CD8-positive, alpha-beta memory T cell (primary cell): ENCODE data around the gene SLIT3. TPM values are rescaled to one million over a fixed set of nuclear protein-coding genes. Genes with fewer than 3 reads are reported as not detected.
"Not testable (repeated sequence)": the region's sequence is repeated elsewhere in the genome, so short reads cannot be mapped to it uniquely, and the experiment has no call there.

ENCODE experiments used
- CTCF ChIA-PET: fragments of 350-600 bp; sonication (Branson Sonifier 250); formaldehyde crosslinking; loops from one replicate; lab custom pipeline; 2021; ENCODE audit warnings: antibody characterized with exemption; lab: Charles Lee
- POLR2A ChIA-PET: fragments of 350-600 bp; sonication (Branson Sonifier 250); formaldehyde crosslinking; loops from one replicate; lab custom pipeline; 2021; ENCODE audit warnings: antibody characterized with exemption; lab: Charles Lee
- DNase-seq, 5 donors: peaks; one replicate each; pipeline versions ENCODE4 v3.0.0 to v3.0.0-alpha.2; 2020 to 2022; ENCODE audit warnings: mixed read lengths in 1 of 5
- H3K27ac ChIP-seq: one replicate; pipeline ENCODE4 v1.7.0; 2013; ENCODE audit warnings: low read depth, mild to moderate bottlenecking, low read length, moderate library complexity
- H3K27me3 ChIP-seq: 2 replicates; pipeline ENCODE4 v1.7.0; 2013; ENCODE audit warnings: low read length, mild to moderate bottlenecking; ENCODE audit not compliant: insufficient read depth, poor library complexity, severe bottlenecking
- H3K36me3 ChIP-seq: 2 replicates; pipeline ENCODE4 v1.7.0; 2013; ENCODE audit warnings: mild to moderate bottlenecking, low read length, moderate library complexity; ENCODE audit not compliant: insufficient read depth
- H3K4me1 ChIP-seq: 2 replicates; pipeline ENCODE4 v1.7.0; 2013; ENCODE audit warnings: mild to moderate bottlenecking, low read length, moderate library complexity; ENCODE audit not compliant: insufficient read depth
- H3K4me3 ChIP-seq: 2 replicates; pipeline ENCODE4 v1.7.0; 2013; ENCODE audit warnings: mild to moderate bottlenecking, low read length
- H3K9me3 ChIP-seq: 2 replicates; pipeline ENCODE4 v1.7.0; 2013; ENCODE audit warnings: mild to moderate bottlenecking, low read length
- H3K27ac Mint-ChIP-seq, 8 donors: one replicate each; pipeline ENCODE4 v1.8.0; 2020 to 2021; ENCODE audit warnings: mixed read lengths in 8 of 8, mild to moderate bottlenecking in 6 of 8, inconsistent platforms in 3 of 8, moderate library complexity in 3 of 8
- H3K27me3 Mint-ChIP-seq, 2 donors: one replicate each; pipeline ENCODE4 v1.8.0; 2020 to 2021; ENCODE audit warnings: mixed read lengths in 2 of 2, mild to moderate bottlenecking in 1 of 2, moderate library complexity in 1 of 2
- H3K36me3 Mint-ChIP-seq, 3 donors: one replicate each; pipeline ENCODE4 v1.8.0; 2020 to 2021; ENCODE audit warnings: mixed read lengths in 3 of 3, inconsistent platforms in 1 of 3, mild to moderate bottlenecking in 1 of 3
- H3K4me1 Mint-ChIP-seq, 3 donors: one replicate each; pipeline ENCODE4 v1.8.0; 2020 to 2021; ENCODE audit warnings: mixed read lengths in 3 of 3, inconsistent platforms in 1 of 3, mild to moderate bottlenecking in 1 of 3
- H3K4me3 Mint-ChIP-seq, 7 donors: one replicate each; pipeline ENCODE4 v1.8.0; 2020 to 2021; ENCODE audit warnings: mixed read lengths in 7 of 7, mild to moderate bottlenecking in 6 of 7, moderate library complexity in 4 of 7, inconsistent platforms in 2 of 7
- H3K9me3 Mint-ChIP-seq, 5 donors: one replicate each; pipeline ENCODE4 v1.8.0; 2020 to 2022; ENCODE audit warnings: mixed read lengths in 5 of 5, mild to moderate bottlenecking in 3 of 5, moderate library complexity in 2 of 5, inconsistent platforms in 1 of 5
- polyA plus RNA-seq: library from polyadenylated mRNA; unstranded; fragments of 300-500 nt; fragmentation: Illumina TruSeq; gene quantifications from one replicate; pipeline ENCODE4 v1.2.3, GENCODE V29; 2021
- total RNA-seq, 2 experiments: library from RNA; stranded (reverse); gene quantifications; one replicate each; pipeline ENCODE4 v1.2.3, GENCODE V29; 2021

Gene SLIT3
- total and polyA plus RNA-seq, 3 experiments from 2014 or later, result 0.49 to 0.72 TPM; not detected in 1

DNA sequence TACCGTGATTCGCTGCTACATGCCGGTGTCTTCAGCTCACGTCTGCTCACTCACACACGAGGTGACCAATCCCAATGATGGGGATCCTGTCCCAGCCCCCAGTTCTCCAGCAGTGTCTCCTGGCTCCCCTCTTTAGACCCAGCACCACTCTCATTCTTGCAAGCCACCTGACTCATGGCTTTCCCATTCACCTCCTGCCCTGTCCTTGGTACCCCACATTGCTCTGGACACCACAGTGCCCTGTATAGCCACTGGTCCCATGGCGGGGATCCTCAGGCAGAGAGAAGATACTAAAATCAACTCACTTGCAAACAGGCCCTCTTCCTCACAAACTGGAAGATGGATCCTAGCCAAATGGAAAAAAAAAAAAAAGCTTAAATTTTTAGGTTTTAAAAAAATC lies 81.0 kb downstream of the SLIT3 start:
- Mint-ChIP-seq H3K9me3 (peaks cover 0 to 3% (median 0%) of the 10 kb centered on the region in 5 donors), H3K27ac (peak overlapping the region in 1 of 8 donors; percentile 77), H3K4me3 (no peak overlapping the region), H3K27me3 (peaks cover 4 to 6% of the 10 kb centered on the region in 2 donors), H3K4me1 (no peaks in the 10 kb centered on the region), H3K36me3 (no peaks in the 10 kb centered on the region)
- H3K9me3 ChIP-seq, result no peaks in the 10 kb centered on the region
- no peak for DNase-seq
- CTCF ChIA-PET, result no interaction called here
- POLR2A ChIA-PET, result no interaction called here
- H3K4me1 ChIP-seq, result no peaks in the 10 kb centered on the region
- H3K27me3 ChIP-seq, result no peaks in the 10 kb centered on the region
- no peak overlapping the region for H3K27ac ChIP-seq
- no peak overlapping the region for H3K4me3 ChIP-seq
- no peaks in the 10 kb centered on the region for H3K36me3 ChIP-seq

DNA sequence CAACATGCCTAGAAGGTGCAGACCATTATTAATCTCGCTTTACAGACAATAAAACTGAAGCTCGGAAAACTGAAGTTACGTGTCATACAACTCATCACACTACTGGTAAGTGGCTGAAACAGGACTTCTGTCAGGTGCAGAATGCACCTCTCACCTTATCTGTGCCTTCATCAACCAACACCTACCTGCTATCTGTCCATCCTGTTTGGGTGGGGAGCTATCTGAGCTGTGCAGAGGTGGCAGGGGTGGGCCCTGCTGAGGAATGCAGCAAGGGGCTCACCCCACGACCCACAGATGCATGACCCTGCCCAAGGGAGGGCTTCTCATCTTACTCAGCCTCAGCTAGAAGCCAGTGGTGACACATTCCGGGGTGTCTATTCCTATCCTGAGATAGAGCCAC lies 81.6 kb downstream of the SLIT3 start:
- Mint-ChIP-seq H3K27me3 (peaks cover 5 to 6% of the 10 kb centered on the region in 2 donors), H3K9me3 (peaks cover 0 to 3% (median 0%) of the 10 kb centered on the region in 5 donors), H3K27ac (no peak overlapping the region), H3K4me3 (no peak overlapping the region), H3K4me1 (no peaks in the 10 kb centered on the region), H3K36me3 (no peaks in the 10 kb centered on the region)
- Histone ChIP-seq H3K36me3 (no peaks in the 10 kb centered on the region), H3K4me3 (no peak overlapping the region), H3K4me1 (no peaks in the 10 kb centered on the region), H3K9me3 (no peaks in the 10 kb centered on the region), H3K27me3 (no peaks in the 10 kb centered on the region), H3K27ac (no peak overlapping the region)
- CTCF ChIA-PET, result no interaction called here
- DNase-seq, result no peak
- POLR2A ChIA-PET, result no interaction called here

- H3K27me3 ChIP-seq, result no peaks in the 10 kb centered on the region
- H3K4me3 ChIP-seq, result no peak overlapping the region
- Mint-ChIP-seq H3K27ac (no peak overlapping the region), H3K4me1 (no peaks in the 10 kb centered on the region), H3K9me3 (peaks cover 0 to 3% (median 0%) of the 10 kb centered on the region in 5 donors), H3K4me3 (no peak overlapping the region), H3K27me3 (peaks cover 6 to 8% of the 10 kb centered on the region in 2 donors), H3K36me3 (no peaks in the 10 kb centered on the region)
- no peaks in the 10 kb centered on the region for H3K4me1 ChIP-seq
- no peak for DNase-seq
- ChIA-PET CTCF (no interaction called here), POLR2A (no interaction called here)
- no peaks in the 10 kb centered on the region for H3K9me3 ChIP-seq
- no peaks in the 10 kb centered on the region for H3K36me3 ChIP-seq
- H3K27ac ChIP-seq, result no peak overlapping the region
Measured at GRCh38 chr5:169218861-169219260, 82.1 kb downstream of the SLIT3 start.

DNA sequence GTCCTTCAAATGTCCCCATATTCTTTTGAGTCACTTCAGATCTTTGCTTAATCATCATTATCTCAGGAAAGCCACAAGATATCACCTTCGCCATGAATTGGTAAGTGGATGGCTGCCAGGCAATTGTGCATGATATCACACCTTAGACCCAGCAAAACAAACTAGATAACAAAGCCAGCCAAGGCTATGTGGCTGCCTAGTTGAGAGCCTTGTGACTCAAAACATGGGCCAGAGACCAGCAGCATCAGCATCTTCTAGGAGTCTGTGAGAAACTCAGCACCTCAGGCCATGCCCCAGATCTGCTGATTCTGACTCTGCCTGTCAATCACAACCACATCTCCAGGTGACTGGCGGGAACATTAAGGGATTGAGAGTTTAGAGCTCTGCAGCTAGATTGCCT lies 82.8 kb downstream of the SLIT3 start:
- Mint-ChIP-seq H3K4me1 (no peaks in the 10 kb centered on the region), H3K36me3 (no peaks in the 10 kb centered on the region), H3K27me3 (peaks cover 6% of the 10 kb centered on the region in 2 donors), H3K9me3 (peaks cover 0 to 3% (median 0%) of the 10 kb centered on the region in 5 donors), H3K27ac (no peak overlapping the region), H3K4me3 (no peak overlapping the region)
- Histone ChIP-seq H3K27ac (no peak overlapping the region), H3K4me3 (no peak overlapping the region), H3K27me3 (no peaks in the 10 kb centered on the region), H3K4me1 (no peaks in the 10 kb centered on the region), H3K9me3 (no peaks in the 10 kb centered on the region), H3K36me3 (no peaks in the 10 kb centered on the region)
- ChIA-PET POLR2A (no interaction called here), CTCF (no interaction called here)
- no peak for DNase-seq

DNA sequence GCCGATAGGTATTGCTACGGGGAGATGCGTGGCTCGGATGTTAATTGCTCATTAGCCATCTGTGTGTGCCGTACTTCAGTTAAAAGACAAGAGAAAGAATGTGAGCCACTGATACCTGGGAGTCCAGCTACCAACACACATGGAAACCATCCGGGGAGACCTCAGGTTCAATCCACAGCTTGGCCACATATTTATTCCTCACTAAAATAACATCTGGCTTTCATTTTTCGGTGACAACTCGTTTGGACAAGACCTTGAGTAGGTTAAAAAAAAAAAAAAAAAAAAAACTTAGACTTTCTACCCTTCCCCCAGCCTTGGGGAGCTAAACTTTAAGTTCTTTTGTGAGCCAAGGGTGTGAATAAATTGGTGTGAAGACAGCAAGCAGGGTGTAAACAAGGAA lies 84.1 kb downstream of the SLIT3 start:
- no peaks in the 10 kb centered on the region for H3K36me3 ChIP-seq
- H3K27me3 Mint-ChIP-seq, result peaks cover 6% of the 10 kb centered on the region in 2 donors
- DNase-seq, result no peak
- H3K27ac ChIP-seq, result no peak overlapping the region
- no peak overlapping the region for H3K4me3 ChIP-seq
- no peaks in the 10 kb centered on the region for H3K36me3 Mint-ChIP-seq
- no peaks in the 10 kb centered on the region for H3K4me1 Mint-ChIP-seq
- H3K27ac Mint-ChIP-seq, result no peak overlapping the region
- H3K4me1 ChIP-seq, result no peaks in the 10 kb centered on the region
- H3K9me3 ChIP-seq, result no peaks in the 10 kb centered on the region
- ChIA-PET CTCF (no interaction called here), POLR2A (no interaction called here)
- H3K27me3 ChIP-seq, result no peaks in the 10 kb centered on the region
- peaks cover 0 to 3% (median 0%) of the 10 kb centered on the region in 5 donors for H3K9me3 Mint-ChIP-seq
- no peak overlapping the region for H3K4me3 Mint-ChIP-seq

GRCh38 chr5:169213479-169213878 lies 87.5 kb downstream of the SLIT3 start:
- ChIA-PET CTCF (no interaction called here), POLR2A (no interaction called here)
- H3K36me3 Mint-ChIP-seq, result peaks cover 0 to 1% (median 0%) of the 10 kb centered on the region in 3 donors
- no peaks in the 10 kb centered on the region for H3K27me3 ChIP-seq
- H3K9me3 Mint-ChIP-seq, result peaks cover 0 to 6% (median 3%) of the 10 kb centered on the region in 5 donors
- H3K4me3 ChIP-seq, result no peak overlapping the region
- H3K4me3 Mint-ChIP-seq, result no peak overlapping the region
- no peak for DNase-seq
- H3K9me3 ChIP-seq, result no peaks in the 10 kb centered on the region
- H3K4me1 ChIP-seq, result no peaks in the 10 kb centered on the region
- H3K27me3 Mint-ChIP-seq, result peaks cover 3 to 5% of the 10 kb centered on the region in 2 donors
- H3K27ac ChIP-seq, result no peak overlapping the region
- H3K4me1 Mint-ChIP-seq, result no peaks in the 10 kb centered on the region
- H3K27ac Mint-ChIP-seq, result no peak overlapping the region
- H3K36me3 ChIP-seq, result no peaks in the 10 kb centered on the region

- H3K4me1 ChIP-seq, DNase-seq, H3K27me3 ChIP-seq, H3K36me3 Mint-ChIP-seq, H3K36me3 ChIP-seq, H3K27me3 Mint-ChIP-seq, CTCF ChIA-PET, POLR2A ChIA-PET, H3K27ac Mint-ChIP-seq, H3K4me3 Mint-ChIP-seq, H3K4me1 Mint-ChIP-seq, H3K9me3 ChIP-seq, H3K27ac ChIP-seq, H3K4me3 ChIP-seq, H3K9me3 Mint-ChIP-seq: not testable (repeated sequence)
Measured at GRCh38 chr5:169211761-169212160, 89.2 kb downstream of the SLIT3 start.

DNA sequence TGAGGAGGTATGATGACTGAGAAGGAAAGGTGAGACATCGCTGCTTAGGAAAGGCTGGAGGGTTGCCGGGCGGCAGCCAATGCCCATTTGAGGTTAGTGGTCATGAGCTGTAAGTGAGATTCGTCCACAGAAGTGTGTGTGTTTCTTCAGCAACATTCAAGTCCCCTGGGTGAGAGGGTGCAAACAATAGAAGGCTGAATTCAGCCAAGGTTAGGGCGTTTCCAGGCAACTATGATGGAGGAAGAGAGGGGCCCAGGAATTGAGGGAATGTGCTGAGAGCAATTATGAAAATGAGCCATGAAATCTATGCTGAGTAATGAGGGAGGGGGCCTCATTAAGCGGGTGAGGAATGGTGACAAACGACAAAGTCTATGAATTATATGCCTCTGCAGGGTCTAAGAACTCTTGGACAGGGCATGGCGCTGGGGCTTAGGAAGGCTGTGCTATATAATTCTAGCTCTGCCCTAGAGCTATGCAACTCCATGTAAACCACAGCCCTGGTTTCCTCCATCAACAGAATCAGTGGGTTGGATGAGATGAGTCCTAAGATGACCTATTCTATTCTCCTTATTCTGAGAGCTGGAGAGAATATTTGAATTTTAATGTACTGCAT lies 96.0 kb downstream of the SLIT3 start:
- ChIA-PET POLR2A (no interaction called here), CTCF (no interaction called here)
- no peaks in the 10 kb centered on the region for H3K27me3 Mint-ChIP-seq
- Histone ChIP-seq H3K36me3 (no peaks in the 10 kb centered on the region), H3K4me1 (no peaks in the 10 kb centered on the region), H3K27me3 (no peaks in the 10 kb centered on the region), H3K9me3 (no peaks in the 10 kb centered on the region), H3K27ac (no peak overlapping the region), H3K4me3 (no peak overlapping the region)
- H3K27ac Mint-ChIP-seq, result no peak overlapping the region
- peaks cover 0 to 1% (median 0%) of the 10 kb centered on the region in 5 donors for H3K9me3 Mint-ChIP-seq
- no peaks in the 10 kb centered on the region for H3K4me1 Mint-ChIP-seq
- H3K36me3 Mint-ChIP-seq, result no peaks in the 10 kb centered on the region
- DNase-seq, result no peak
- H3K4me3 Mint-ChIP-seq, result no peak overlapping the region
